CD4-positive, alpha-beta T cell treated with Interferon alpha-2 for 1 hour (primary cell): Measurements from ENCODE around the gene TOX3.

Experiments
- DNase-seq, 2 donors: peaks; one replicate each; pipeline ENCODE4 v3.0.0-alpha.2; 2020 to 2022

Gene TOX3

DNA sequence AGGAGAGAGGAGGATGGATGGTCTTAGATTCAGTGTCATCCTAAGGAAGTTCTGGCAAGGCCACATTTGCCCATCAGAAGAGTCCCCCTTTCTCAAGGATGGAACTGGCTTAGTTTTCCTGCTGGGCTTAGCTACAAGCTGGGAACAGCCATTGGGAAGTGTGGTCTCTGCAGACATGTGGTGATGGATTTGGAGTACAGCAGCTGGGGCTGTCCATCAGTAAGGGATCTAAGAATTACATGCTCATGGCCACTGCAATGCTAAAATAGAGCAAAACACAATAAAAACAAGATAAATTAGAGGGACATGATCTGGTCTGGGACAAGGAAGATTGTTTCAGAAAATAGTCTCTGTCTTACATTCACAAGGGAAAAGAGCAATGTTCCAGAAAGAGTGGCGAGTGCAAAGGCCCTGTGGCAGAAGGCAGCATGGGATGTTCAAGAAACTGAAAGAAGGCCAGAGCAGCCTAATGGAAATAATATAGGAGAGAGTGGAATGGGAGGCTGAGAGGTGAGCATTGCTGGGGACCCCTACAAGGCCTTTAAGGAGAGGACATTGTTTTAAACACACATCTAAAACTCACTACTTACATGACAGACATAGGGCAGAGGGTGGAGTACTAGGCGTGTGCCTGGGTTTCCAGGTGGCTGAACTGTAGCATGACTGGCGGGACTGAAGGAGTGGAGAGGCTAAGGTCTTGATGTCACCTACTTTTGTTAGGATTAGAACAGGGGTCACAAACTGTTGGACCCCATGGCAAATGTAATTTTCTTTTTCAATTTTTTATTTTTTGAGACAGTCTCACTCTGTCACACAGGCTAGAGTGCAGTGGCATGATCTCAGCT, 17.0 kb upstream of the TOX3 start:
- DNase-seq = no peak

DNA sequence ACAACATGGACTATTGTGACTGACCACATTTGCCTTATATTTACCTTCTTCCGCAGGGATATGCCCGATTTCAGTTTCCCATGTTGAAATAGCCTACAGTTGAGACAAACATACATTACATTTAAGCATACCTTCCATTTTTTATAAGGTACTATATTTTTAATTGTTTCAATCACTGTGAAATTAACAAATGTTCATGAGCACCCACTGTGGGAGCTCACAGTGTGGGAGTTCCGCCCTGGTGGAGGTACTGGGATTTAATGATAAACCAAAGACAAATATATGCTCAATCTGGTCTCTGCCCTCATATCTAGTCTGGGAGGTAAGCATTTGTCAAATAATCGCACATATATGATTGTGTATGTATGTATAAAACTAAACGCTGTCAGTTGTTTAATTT, 15.8 kb upstream of the TOX3 start:
- DNase-seq = no peak

DNA sequence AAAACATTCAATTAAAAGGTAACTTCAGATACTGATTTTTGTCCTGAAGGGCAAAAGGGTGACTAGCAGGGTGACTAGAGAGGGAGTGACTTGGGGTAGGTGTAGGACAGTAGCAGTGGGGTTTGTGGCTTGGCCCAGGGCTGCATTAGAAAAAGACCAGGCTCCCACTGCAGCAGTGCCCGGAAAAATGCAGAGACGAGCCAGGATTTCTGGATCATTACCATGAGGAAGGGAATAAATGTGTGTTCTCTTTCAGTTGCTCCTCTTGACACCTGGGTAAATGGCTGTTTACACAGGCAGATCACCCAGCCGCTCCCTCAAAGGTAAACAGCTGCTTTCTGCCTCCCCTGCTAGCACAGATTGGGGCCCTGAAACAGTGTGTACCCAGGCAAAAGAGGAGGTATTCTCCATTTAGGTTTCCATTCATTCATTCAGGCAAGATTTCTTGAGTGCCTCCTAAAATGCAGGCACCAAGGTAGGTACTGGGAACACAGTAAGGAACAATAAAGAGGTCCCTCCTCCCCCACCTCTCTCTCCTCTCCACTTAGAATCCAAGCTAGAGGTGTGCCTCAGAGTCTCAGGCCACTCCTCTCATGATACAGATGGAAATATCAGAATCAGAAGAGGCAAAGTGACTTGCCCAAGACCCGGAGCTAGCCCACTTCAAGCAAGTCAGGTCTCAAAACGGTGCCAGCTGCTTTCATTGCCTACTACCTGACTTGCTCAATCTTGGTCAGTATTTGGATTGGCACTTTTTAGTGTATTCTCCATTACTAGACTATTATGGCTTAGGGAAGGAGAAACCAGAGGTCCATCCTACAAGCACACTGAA, 15.2 kb upstream of the TOX3 start:
- DNase-seq = no peak

DNA sequence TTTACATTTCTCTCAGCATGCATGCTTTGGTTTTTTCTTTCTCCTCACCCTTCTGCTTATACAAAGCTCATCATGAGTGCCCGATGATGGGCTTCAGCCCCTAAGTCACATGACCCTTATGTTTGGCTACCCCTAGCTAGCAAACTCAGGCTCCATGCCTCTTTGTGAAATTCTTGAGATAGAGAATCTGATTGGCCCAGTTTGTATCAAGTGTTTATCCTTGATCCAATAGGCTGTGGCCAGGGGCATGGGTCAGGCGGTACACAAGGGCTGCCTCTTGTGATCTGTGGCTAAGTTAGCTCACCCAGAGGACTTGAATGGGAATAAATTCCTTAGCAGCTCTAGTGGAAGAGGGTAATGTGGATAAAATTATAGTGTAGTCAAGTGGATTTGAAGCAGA, 11.5 kb upstream of the TOX3 start:
- DNase-seq = no peak

DNA sequence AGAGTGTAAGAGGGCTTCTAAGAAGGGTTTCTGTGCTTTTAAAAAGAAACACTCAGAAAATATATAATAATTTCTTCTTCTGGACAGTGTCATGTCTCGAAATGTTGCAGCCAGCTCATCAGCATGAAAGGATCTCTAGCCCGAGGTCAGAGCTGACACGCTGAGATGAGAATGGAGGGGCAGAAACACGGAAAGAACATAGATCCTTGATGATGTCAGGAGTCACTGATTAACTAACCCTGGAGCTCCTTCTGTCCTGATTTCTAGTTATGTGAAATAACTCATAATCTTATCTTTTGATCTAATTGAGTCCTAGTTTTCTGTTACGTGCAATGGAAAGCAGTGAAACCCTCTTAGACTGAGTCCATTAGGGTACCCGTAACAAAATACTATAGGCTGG, 10.3 kb upstream of the TOX3 start:
- no peak for DNase-seq

DNA sequence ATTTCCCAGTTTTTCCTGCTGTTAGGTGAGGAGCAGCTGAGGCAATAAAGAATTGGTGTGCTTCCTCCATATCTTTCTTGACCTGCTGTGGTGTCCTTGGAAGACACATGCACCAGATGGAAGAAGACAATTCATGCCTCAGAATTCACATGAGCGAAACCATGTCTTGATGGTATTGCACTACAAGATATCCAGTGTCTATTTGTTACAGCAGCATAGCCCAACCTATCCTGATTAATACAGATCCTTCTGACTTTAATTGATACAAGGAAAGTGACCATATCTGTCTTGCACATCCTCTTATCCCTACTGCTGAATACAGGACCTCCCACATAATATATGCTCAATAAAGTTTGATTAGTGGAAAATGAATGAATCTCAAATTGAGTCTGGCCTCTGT, 9.1 kb upstream of the TOX3 start:
- no peak for DNase-seq

DNA sequence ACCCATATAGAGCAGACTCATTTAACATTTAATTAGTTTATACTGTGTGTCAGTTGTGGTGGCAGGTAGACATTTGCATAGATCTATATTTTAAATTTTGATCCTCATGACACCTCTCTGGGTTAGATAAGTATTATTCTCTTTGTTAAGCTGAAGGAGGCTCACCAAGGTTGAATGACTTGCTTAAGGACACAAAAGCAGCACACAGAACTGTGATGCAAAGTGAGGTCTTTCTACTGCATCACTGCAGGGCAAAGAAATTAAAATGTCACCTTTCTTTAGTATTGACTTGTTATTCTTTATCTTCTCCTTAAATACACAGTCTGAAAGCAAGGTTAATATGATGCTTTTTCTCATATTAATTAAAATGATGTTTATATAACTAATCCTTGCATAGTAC, 8.6 kb upstream of the TOX3 start:
- DNase-seq = no peak

DNA sequence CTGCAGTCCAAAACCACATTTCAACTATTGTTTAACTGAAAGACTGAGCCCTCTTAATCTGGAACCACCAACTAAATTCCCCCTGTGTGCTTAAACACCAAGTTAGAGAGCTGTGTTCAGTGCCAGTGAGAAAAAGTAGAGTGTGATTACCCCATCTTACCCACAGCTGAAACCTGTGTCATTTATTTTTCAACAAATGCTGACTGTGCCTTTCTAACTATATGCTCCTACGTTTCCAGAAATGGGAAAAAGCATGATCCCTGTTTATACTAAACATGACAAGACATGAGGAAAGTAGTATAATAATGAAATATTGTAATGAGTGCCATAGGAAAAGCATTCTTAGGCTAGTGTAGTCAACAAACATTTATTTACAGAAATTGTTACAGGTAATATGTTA, 7.4 kb upstream of the TOX3 start:
- DNase-seq = no peak

DNA sequence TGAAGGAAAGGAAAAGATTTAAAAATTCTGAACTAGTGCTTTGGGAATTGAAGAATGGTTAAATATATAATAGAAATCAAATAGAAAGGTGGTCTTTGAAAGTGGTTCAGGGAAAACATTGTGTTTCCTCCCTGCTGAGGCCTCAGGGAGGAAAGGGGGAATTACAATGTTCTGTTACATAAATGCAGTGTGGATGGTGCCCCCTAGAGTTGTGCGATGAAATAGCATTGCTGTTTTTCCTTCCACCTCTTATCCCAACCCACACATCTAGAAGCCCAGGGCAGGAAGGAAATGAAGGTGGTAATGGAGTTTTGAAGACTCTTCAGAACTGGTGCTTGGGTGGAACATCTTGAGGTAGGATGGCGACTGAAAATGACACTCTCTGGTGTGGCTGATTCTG, 6.4 kb upstream of the TOX3 start:
- DNase-seq = no peak

DNA sequence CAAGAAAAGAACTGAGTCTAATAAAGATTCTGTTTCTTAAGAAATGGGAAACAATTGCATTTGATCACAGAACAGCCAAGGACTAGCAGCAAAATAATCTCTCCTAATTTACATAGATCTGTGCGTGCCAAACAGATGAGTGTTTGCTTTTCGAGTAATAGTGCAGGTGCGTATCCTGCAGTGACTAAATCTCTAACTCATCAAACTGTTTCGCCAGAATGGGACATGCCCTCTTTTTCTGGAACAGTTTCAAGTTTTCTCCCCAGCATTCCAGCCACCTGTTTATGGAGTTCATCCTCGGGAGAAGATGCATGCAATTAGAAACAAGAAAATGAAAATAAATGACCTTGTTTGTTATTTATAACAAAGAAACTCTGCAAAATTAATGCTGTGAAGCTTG, 5.7 kb upstream of the TOX3 start:
- no peak for DNase-seq

DNA sequence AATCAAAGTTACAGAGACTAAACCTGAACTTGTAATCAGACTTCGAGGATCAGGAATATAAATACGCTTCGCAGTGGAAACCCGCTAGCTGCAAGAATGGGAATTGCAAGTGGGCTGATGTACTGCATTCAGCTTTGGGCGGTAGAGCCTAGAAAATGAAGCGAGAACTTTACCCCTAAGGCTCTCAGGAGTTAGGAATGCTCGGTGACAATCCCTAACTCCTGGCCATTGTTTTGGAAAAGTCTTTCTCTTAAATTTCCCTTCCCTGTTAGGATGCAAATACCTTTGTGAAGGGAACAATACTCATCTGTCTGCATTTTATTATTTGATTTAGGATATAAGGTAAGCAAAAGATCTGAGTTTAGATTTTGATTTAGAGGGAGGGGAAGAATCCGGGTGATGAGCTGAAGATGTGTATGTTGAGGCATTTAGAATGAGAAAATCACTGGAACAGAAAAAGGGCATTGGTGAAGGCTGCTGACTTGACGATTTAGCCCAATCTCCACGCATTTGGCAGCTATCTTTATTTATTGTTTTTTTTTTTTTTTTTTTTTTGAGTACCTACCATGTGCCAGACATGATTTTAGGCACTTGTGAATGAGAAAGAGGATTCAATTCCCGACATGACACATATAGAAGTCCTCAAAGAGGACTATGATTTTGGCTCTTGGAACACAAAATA, 2.2 kb upstream of the TOX3 start:
- no peak for DNase-seq

DNA sequence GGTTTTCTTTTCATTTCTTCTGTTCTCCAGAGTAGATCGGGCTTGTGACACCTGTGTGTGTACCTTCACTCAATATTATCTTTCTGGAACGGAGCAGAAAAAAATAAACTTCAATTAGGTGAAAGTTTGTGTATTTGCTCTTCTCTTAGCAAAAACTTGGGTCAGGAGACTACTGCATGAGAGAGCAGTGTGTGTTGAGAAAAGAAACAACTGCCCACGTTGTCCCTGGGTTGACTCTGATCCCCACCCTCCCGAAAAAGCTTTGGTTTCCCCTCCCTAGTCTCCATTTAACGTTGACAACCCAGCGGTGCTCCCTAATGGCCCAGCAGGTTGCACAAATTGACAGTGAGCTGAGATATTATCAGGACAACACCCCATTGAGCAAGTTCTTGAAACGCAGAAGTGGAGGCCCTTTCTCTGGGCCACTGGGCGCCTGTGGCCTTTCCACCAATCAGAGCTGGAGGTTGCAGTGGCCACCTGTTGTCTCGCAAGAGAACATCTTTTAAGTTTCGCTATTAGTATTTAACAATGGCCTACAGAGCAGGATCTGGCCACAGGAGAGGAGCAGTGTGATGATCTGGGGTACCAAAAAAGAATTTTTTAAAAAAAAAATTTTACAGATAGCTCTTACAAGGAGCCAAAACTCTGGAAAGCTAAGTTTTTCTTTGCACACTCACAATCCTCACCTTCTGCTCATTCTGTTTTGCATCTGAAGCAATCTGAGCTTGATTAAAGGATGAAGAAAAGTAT, 1.5 kb upstream of the TOX3 start:
- DNase-seq = no peak

DNA sequence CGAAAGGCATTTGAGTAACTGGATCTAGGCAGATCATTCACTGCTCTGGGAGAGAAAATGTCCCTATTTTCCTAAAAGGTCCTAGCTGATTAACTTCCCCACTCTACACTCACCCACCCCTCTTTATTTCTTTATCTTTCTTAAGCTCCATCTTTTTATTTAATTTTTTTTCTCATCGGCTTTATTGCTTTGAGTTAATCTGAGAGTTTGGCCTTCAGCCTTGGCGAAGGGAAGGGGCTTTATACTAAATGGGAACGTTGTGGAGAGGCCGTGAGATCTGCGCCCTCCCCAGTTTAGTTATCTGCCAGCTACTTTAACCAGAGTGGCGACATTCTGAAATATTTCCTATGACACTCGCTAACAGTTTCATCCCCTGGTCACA, 882 bp upstream of the TOX3 start:
- DNase-seq = no peak

DNA sequence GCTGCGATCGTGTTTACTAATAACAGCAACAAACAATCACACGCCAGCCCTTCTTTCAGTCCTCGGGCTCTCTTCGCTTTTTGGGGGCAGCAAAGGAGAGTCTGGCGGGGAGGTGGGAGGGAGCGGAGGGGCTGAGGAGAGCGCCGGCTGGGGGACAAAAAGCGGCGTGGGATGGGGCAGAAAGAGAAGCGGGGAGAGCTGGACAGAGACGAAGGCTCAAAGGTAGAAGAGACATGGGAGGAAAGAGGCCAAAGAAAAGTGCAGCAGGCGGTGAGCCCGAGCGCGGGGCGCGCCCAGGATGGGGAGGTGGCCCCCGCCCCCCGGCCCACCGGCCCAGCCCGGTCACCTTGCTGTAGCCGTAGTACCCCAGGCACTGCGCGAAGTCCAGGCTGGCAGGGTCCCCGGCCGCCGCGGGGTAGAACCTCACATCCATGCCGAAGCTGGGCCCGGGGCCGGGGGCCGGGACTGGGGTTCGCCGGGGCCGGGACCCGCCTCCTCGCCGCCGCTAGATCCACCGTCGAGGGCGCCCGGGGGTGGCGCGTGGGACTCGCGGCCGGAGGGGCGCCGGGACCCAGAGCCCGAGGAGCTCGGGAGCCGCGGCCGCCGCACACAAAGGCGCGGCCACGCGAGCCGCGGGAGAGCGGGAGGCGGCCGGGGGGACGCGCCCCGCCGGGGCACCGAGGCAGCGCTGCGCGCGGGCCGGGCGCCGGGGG, 496 bp downstream of the TOX3 start:
- DNase-seq = no peak

DNA sequence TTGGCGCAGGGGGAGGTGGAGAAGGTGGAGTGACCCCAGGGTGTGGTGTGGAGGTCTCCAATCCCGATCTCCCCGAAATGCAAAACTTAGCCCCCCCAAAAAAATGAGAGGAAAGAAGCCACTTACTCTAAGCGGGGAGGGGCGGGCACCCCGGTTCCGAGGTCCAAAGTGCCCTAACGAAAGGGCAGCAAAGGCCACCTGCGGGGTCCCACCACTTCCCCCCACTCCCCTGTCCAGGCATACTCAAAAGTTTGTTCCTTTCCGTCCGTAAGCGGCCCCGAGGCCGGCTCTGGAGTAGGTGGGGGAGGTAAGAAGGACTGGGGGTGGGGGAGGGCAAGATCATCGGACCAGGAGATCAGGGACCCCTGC, 1.1 kb downstream of the TOX3 start:
- no peak for DNase-seq

DNA sequence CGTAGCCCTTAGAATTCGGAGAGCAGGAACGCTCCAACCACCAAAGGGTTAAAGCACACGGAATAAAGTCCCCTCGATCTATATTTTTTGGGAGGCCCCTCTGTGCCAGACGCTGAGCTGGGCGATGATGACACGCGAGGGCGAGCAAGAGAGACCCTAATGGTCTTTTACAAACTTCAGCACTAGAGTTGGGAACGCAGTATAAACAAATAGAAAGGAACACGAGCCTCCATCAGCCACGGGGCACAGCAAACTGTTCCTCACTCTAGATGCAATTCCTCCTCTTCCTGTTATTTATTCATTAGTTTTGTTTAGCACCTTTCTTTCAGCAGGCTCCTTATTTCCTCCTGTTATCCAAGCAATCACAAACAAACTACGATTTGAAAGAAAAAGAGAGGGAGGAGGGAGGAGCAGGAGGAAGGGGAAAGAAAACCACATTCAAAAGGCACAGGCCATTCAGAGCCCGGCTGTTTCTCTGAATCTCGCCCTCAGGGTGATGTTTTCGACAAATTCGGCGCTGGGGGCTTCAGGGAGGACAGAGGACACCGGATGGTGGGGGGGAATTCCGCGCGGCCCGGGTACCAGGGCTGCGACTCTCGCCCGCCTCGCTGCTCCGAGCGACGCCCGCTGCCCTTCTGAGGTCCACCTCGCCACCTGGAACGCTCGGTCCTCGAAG, 1.6 kb downstream of the TOX3 start:
- DNase-seq = no peak

DNA sequence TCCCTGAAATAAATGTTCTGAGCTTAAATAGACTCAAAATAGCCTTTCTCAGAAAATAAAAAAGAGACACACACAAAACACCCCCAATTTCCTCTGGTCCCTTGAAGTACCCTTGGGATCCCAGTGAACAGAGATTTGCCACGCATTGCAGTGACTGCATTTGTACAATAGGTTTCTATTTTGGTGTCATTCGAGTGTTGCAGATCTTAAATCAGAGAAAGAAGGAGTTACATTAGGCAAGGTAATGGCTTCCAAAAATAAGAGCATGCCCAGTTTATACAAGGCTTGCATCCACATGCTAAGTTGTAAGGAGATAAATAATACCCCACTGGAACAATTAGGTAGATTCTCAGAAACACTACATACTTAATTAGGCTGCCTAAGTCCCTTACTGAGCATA, 2.2 kb downstream of the TOX3 start:
- DNase-seq = no peak

DNA sequence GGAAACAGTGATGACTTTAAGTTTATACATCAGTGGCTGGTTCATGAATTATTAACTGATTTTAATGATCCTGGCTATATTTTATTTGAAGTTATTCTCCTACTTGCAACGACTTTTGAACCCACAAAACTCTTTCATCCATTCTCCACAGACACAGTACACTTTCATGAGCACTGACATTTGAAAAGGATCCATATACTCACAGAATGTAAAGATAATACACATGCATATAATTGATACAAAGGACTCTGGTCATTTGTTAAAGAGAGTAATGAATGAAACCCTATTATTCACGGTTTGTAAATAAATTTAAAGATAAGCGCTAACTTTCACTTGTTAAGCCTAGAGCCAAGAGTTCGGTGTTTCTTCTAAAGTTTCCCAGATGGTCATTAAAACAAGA, 3.3 kb downstream of the TOX3 start:
- DNase-seq = no peak

DNA sequence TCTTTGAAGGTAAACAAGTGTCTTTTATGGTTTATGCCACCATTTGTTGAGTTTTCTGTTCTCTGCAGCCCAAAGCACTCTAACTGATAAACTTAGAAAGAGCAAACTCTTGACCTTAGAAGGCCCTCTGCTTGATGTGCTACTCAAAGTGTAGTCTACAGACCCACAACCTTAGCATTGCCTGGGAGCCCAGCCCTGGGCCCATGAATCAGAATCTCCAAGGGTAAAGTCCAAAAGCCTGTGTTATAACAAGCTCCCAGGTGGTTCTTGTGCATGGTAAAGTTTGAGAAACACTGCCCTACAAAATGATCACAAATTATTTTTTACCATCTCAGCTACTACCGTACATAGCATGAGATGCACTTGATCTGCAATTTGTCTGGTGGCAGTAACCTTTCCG, 6.0 kb downstream of the TOX3 start:
- no peak for DNase-seq

DNA sequence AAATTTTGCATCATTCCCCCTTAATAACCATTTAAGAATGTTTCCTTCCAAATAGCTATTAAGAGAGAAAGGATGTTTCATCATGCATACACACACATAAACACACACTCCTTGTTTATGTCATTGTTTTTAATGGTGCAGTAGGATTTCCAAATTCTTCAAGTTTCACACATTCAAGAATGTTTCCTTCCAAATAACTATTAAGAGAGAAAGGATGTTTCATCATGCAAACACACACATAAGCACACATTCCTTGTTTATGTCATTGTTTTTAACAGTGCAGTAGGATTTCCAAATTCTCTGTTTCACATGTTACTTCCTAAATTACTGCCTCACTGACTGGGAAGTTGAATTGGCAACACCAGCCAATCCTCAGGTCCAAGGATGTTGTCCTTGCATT, 7.8 kb downstream of the TOX3 start:
- no peak for DNase-seq

DNA sequence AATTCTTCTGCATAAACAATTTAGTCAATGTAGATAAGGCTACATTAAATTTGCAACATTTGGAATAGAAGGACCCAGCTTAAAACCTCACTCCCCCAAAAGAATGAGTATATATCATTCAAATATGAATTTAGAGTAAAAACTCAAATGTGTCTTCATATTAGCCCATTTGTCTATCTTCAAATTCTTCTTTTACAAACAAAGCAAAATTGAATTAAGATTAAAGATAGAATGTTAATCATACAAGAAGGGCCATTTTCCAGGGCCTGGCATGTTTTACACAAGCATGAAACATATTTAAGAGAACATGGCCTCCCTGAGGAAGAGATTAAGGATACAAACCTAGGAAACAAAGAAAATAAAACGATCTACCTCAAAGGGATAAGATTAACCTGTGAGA, 8.4 kb downstream of the TOX3 start:
- no peak for DNase-seq

DNA sequence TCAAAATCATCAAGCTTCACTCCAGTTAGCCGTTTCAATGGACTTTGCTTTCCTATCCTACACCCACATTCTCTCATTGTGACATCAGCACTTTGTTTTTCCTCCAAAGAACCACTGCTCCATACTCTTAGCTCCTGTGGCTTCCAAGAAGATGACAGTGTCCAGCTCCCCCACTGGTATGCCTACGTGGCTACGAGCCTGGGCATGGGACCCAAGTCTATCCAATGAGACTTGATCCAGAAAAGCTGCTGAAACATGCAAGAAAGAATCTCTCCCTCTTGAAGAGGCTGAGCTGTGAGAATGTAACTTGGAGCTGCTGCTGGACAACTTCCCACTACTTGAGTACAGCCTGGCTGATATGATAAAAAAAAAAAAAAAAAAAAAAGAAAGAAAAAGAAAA, 9.4 kb downstream of the TOX3 start:
- DNase-seq = no peak
